ENCODE measurements around the gene TMEM151B.

The TMEM151B gene

DNA sequence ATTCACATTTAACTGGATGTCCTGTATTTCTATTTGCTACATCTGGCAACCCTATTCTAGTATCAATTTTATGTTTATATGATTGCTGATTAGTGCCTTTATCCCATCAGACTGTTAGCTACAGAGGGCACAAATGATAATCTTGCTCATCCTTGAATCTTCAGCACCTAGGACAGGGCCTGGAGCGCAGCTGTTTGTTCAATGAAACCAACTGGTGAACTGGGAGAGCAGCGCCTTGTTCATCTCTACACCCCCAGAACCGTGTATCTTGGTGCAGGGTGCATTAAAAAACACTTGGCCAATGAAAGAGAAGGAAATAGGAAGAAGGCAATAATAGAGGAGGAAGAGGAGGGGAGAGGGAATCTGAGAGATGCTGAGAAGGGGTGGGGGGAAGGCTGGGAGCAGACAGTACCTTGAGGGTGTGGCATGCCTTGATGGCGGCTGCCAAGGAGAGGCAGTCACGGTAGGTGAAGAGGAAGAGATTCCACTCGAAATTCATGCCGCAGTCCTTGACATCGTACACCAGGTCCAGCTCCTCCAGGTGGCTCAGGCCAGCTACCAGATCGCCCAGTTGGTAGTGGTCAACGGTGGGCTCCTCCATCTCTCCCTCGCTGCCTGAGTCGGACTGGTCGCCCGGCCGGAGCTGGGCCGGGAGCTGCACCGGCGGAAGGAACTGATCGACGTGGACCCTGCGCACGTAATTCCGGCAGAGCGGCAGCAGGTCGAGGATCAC is 15.5 kb downstream of the TMEM151B start:
- DNase-seq: no peak

- DNase-seq: no peak
These were observed 16.0 kb downstream of the TMEM151B start for GRCh38 chr6:44286285-44286565.

DNA sequence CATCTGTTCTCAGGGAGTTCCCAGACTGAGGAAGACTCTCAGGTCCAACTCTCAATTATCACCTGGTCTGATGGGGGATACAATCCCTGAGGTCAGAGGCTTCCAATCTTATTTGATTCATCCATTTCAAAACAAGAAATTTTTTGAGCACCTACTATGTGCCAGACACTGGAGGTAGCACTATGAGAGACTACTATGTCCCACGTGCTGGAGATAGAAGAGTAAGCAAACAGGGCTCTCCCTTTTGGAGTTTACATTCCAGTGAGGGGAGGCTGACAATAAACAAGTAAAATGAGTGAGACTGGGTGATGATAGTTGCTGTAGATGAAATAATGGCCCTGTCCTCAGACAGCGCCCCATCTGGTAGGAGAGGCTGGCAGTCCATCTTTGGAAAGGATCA is 16.5 kb downstream of the TMEM151B start:
- no peak for DNase-seq

GRCh38 chr6:44289726-44290260 is 19.5 kb downstream of the TMEM151B start:
- DNase-seq: no peak

- DNase-seq: no peak
These were observed 21.6 kb downstream of the TMEM151B start for GRCh38 chr6:44291841-44292240.

GRCh38 chr6:44292661-44293365 is 22.6 kb downstream of the TMEM151B start:
- DNase-seq: no peak

- no peak for DNase-seq
These were observed 24.9 kb downstream of the TMEM151B start for GRCh38 chr6:44294832-44295791.

GRCh38 chr6:44297063-44298038 is 27.1 kb downstream of the TMEM151B start:
- DNase-seq: no peak

DNA sequence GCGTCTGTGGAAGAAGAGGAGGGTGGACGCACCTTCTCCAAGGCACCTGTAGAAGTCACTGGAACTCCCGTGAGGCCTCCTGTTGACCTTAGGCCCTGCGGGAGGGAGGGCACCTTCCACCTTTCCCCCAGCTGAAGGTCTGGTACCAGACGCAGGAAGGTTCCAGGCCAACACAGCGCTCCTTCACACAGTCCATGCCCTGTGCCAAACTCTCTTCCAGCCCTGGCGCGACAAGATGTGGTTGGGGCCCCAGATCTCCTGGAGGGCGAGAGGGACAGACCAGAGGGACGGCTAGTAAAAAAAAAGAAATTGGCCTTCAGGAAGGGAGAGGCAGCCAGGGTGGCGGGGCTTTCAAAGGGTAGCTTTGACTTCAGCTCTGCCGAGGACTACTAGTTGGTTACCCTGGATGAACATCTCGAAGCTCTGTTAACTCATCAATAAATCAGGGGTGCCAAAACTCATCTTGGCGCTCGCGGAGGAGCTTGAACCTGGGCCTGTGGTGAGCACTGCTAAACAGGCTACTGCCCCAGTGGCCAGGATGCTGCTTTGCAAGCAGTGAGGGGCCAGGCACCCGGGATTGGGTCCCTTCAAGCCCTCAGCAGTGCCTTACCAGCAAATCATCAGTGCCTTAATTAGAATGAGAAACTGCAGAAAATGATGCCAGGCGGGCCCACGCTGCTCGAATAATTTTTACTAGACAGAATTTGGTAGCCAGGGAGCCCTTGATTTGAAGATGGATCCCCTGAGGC is 28.0 kb downstream of the TMEM151B start:
- DNase-seq: no peak

DNA sequence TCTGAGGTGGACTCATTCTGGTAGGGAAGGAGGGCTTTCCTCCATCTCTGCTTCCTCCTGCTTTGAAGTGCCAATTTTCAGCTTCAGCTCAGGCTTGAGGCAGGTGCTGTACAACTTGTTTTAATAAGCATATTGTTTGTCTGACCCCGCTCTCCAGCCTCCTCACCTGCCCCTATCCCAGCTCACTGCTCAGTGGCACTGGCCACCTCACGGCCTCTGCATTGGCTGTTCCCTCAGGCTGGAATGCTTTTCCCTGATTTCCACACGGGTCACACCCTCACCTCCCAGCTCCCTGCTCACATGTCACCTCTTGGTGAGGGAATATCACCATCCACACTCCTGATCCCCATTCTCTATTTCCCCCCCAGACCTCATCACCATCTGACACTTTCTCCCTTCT is 28.6 kb downstream of the TMEM151B start:
- DNase-seq: no peak

GRCh38 chr6:44300292-44300823 is 30.1 kb downstream of the TMEM151B start:
- no peak for DNase-seq

DNA sequence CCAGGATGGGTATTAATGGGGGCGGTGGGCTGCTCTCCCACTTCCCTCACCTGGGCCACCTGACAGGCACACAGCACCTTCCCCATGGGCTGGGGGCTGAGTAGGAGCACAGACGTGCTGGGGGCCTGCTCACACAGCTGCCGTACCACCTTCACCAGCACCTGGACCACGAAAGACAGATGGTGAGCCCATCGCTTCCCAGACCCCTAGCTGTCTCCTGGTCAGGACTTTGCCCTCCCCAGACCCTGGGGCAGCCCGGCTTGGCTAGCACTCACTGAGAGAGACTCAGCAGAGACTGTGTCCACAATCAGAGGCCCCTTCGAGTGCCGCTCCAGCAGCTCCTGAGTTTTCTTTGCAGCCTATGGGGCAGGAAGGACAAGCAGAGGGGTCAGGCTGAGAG is 30.9 kb downstream of the TMEM151B start:
- DNase-seq: no peak

DNA sequence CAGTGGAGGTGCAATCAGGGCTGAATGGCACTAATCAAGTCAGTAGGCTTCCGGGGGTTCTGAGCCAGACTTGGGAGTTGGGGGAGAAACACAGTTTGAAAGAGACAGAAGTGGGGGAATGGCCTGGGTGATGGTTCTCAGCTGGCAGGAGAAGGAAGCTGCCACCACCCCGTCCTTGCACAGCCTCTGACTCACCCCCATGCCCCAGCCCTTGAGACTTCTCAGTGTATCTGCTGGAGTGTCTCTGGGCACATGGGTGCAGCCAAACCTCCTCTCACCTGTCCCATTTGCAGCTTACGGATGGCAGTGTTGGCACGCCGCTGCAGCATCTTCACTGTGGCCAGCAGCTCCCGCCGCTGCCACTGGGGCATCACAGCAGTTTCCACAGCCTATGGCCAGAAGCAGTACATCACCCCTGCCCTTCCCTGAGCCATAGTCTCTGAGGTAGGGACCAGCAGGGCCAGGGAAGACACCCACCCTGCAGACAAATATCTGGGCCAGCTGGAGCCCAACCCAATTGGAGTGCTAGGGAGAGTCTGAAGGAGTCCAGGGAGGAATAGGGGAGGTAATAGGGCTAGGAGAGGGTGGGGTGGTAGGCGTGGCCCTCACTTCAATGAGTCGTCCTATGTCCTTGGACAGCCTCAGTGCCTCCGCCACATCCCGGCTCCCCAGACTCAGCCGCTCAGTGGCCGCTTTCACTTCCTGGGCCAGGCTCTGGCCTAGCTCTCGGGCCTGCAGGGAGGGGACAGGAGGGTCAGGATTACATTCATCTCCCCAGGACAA is 31.7 kb downstream of the TMEM151B start:
- DNase-seq: no peak

DNA sequence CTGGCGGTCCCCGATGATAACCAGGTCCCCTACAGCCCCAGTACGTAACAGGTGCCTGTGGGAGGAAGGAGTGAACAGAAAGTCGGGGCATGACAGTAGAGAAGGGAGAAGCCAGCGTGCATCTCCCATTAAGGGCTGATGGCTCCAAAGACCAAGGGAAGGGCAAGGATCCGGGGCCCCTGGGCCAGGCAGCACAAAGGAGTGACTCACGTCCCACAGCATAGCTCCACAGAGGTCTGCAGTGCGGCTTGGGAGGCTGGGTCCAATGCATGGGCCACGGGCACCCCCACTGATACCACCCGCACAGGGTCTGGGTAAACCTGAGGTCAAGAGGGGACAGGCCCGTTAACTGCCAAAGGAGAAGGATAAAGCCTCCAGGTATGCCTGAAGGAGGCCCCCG is 32.6 kb downstream of the TMEM151B start:
- no peak for DNase-seq

GRCh38 chr6:44303842-44304241 is 33.6 kb downstream of the TMEM151B start:
- DNase-seq: no peak

DNA sequence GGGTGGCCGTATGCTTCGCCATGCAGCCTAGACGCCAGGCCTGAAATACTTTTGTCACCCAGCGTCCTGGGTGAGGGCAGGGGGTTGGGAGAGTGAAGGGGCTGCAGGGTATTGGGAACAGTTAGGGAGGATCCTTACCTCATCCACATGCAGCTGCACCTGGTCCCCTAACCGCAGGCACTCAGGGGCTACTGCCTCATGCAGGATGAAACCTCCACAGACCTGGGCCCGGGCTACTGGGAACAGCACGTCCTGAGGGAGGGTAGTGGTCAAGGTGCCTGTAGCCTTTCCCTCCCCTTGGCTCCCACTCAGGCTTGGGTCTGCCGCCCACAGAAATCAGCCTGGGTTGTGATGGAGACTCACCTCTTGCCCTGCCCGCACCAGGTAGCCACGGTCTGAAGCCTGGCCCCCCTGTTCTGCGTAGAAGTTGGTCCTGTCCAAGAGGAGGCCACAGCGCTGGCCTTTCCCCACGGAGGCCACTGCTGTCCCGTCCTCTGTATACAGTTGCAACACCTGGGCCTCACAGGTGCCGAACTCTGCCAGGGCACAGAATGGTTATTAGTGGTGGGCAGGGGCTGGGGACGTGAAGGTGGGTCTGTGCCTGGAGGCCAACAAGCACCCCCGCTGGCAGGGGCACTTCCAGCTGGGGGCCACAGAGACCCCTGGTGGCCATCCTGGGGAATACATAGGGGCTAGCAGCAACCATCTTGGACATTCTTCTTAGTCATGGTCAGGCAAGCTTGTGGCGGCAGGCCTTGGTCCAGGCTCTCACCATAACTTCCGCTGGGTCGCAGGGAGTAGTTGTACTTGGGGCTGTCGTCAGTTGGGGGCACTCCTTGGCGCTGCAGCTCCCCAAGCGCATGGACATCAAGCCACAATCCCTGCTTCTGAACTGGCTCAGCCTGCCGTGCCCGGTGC is 34.3 kb downstream of the TMEM151B start:
- no peak for DNase-seq

GRCh38 chr6:44305200-44305725 is 35.0 kb downstream of the TMEM151B start:
- DNase-seq: no peak

DNA sequence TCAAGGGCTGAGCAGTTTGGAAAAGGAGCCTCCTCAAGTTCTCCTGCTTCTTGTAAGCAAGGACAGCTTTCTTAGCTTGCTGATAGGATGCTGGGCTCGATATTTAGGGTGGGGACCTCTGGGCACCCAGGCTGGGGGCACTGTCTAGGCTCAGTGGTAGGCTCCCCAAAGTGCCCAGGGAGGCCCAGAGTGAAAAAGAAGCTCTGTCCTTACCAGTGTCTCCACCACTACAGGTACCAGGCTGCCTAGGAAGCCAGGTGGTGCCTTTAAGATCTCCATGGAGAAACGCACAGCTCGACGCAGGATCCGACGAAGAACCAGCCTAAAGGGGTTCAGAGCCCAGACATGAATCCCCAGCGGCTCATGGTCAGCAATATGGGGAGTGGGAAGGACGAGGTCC is 36.5 kb downstream of the TMEM151B start:
- no peak for DNase-seq

GRCh38 chr6:44307217-44307616 is 37.0 kb downstream of the TMEM151B start:
- no peak for DNase-seq
